VCaP (cell line): ENCODE results near the gene CKB.

Source experiments
- H3K27ac ChIP-seq: fragments of 450-650 bp; 2 replicates; pipeline ENCODE4 v1.5.1; 2017
- CTCF ChIP-seq: fragments of 450-650 bp; conservative IDR thresholded peaks from 2 replicates; pipeline ENCODE4 v1.5.1; 2017; ENCODE audit warnings: mild to moderate bottlenecking, moderate library complexity

CKB gene

GRCh38 chr14:103488071-103488470 lies 34.6 kb downstream of the CKB start:
- TF ChIP-seq CTCF = no peak
- no peak overlapping the region for H3K27ac ChIP-seq

GRCh38 chr14:103485504-103485903 lies 37.1 kb downstream of the CKB start:
- TF ChIP-seq CTCF = no peak
- no peak overlapping the region for H3K27ac ChIP-seq

- no peak for TF ChIP-seq CTCF
- no peak overlapping the region for H3K27ac ChIP-seq
Observed at GRCh38 chr14:103483600-103483999, 39.0 kb downstream of the CKB start.

- TF ChIP-seq CTCF = no peak
- no peak overlapping the region for H3K27ac ChIP-seq
Observed at GRCh38 chr14:103480595-103480994, 42.0 kb downstream of the CKB start.

- TF ChIP-seq CTCF = no peak
Observed at GRCh38 chr14:103476631-103477030, 46.0 kb downstream of the CKB start.

GRCh38 chr14:103476065-103476464 lies 46.6 kb downstream of the CKB start:
- H3K27ac ChIP-seq = no peak overlapping the region
- no peak for TF ChIP-seq CTCF

More at GRCh38 chr14:103476631-103477030, 46.0 kb downstream of the CKB start:
- H3K27ac ChIP-seq = no peak overlapping the region

- H3K27ac ChIP-seq = no peak overlapping the region
- no peak for TF ChIP-seq CTCF
Observed at GRCh38 chr14:103474893-103475292, 47.7 kb downstream of the CKB start.

- no peak for TF ChIP-seq CTCF
- no peak overlapping the region for H3K27ac ChIP-seq
Observed at GRCh38 chr14:103472939-103473338, 49.7 kb downstream of the CKB start.
